DMS 273 (cell line): ENCODE results near the gene RTTN.
A peak's percentile ranks its signal among the peaks of the same experiment; 100 is the strongest.

Experiments
- DNase-seq: peaks from one replicate; lab custom pipeline; 2025; ENCODE audit not compliant: unreplicated experiment; lab: John Stamatoyannopoulos, UW

RTTN gene

GRCh38 chr18:70197844-70198243 lies 7.6 kb downstream of the RTTN start:
- DNase-seq: no peak

- DNase-seq: no peak
Measured at GRCh38 chr18:70197026-70197425, 8.5 kb downstream of the RTTN start.

- DNase-seq: peak; percentile 64
Measured at GRCh38 chr18:70195852-70196434, 9.5 kb downstream of the RTTN start.

GRCh38 chr18:70195014-70195614 lies 10.4 kb downstream of the RTTN start:
- DNase-seq: no peak

- DNase-seq: no peak
Measured at GRCh38 chr18:70194227-70194890, 11.1 kb downstream of the RTTN start.

GRCh38 chr18:70190529-70190928 lies 15.0 kb downstream of the RTTN start:
- no peak for DNase-seq

- DNase-seq: no peak
Measured at GRCh38 chr18:70188113-70188512, 17.4 kb downstream of the RTTN start.

- no peak for DNase-seq
Measured at GRCh38 chr18:70183441-70183840, 22.0 kb downstream of the RTTN start.

- DNase-seq: no peak
Measured at GRCh38 chr18:70182548-70182947, 22.9 kb downstream of the RTTN start.

GRCh38 chr18:70181725-70182124 lies 23.8 kb downstream of the RTTN start:
- no peak for DNase-seq

GRCh38 chr18:70181015-70181414 lies 24.5 kb downstream of the RTTN start:
- DNase-seq: no peak

GRCh38 chr18:70176537-70176936 lies 28.9 kb downstream of the RTTN start:
- DNase-seq: no peak

GRCh38 chr18:70175216-70175615 lies 30.3 kb downstream of the RTTN start:
- no peak for DNase-seq

- DNase-seq: peak; percentile 14
Measured at GRCh38 chr18:70172225-70172624, 33.3 kb downstream of the RTTN start.

- DNase-seq: no peak
Measured at GRCh38 chr18:70169747-70170146, 35.7 kb downstream of the RTTN start.

GRCh38 chr18:70166668-70167067 lies 38.8 kb downstream of the RTTN start:
- DNase-seq: no peak

GRCh38 chr18:70165936-70166335 lies 39.6 kb downstream of the RTTN start:
- DNase-seq: no peak

GRCh38 chr18:70160073-70160678 lies 45.3 kb downstream of the RTTN start:
- no peak for DNase-seq

- DNase-seq: no peak
Measured at GRCh38 chr18:70158992-70159717, 46.3 kb downstream of the RTTN start.

- DNase-seq: no peak
Measured at GRCh38 chr18:70156886-70157285, 48.6 kb downstream of the RTTN start.

GRCh38 chr18:70154591-70155194 lies 50.8 kb downstream of the RTTN start:
- DNase-seq: no peak
